GM19240 (cell line): ENCODE measurements around the gene RTN4.

Experiments used
- DNase-seq: peaks from one replicate; pipeline ENCODE4 v3.0.0; 2011; ENCODE audit warnings: low spot score; ENCODE audit not compliant: insufficient read length

The RTN4 gene

GRCh38 chr2:54952978-54953456 is 97.2 kb downstream of the RTN4 start:
- no peak for DNase-seq

GRCh38 chr2:54952425-54952824 is 97.8 kb downstream of the RTN4 start:
- DNase-seq, result no peak

GRCh38 chr2:54950811-54951210 is 99.4 kb downstream of the RTN4 start:
- DNase-seq, result no peak

- DNase-seq, result no peak
Observed at GRCh38 chr2:54949431-54949830, 100.8 kb downstream of the RTN4 start.

- no peak for DNase-seq
Observed at GRCh38 chr2:54948120-54948519, 102.1 kb downstream of the RTN4 start.

GRCh38 chr2:54947646-54948045 is 102.6 kb downstream of the RTN4 start:
- no peak for DNase-seq

GRCh38 chr2:54947136-54947535 is 103.1 kb downstream of the RTN4 start:
- DNase-seq, result no peak

GRCh38 chr2:54946220-54946805 is 103.9 kb downstream of the RTN4 start:
- DNase-seq, result no peak

GRCh38 chr2:54945391-54946219 is 104.6 kb downstream of the RTN4 start:
- no peak for DNase-seq

GRCh38 chr2:54944724-54945326 is 105.4 kb downstream of the RTN4 start:
- DNase-seq, result no peak

- DNase-seq, result no peak
Observed at GRCh38 chr2:54942373-54942772, 107.9 kb downstream of the RTN4 start.

GRCh38 chr2:54941248-54941984 is 108.8 kb downstream of the RTN4 start:
- DNase-seq, result no peak

GRCh38 chr2:54940723-54941122 is 109.5 kb downstream of the RTN4 start:
- DNase-seq, result no peak

GRCh38 chr2:54939446-54940118 is 110.7 kb downstream of the RTN4 start:
- DNase-seq, result no peak

- no peak for DNase-seq
Observed at GRCh38 chr2:54936766-54937165, 113.5 kb downstream of the RTN4 start.

- no peak for DNase-seq
Observed at GRCh38 chr2:54935389-54935788, 114.9 kb downstream of the RTN4 start.

- DNase-seq, result no peak
Observed at GRCh38 chr2:54931473-54931872, 118.8 kb downstream of the RTN4 start.

GRCh38 chr2:54928719-54929118 is 121.5 kb downstream of the RTN4 start:
- no peak for DNase-seq

- DNase-seq, result no peak
Observed at GRCh38 chr2:54927751-54928615, 122.3 kb downstream of the RTN4 start.

GRCh38 chr2:54927085-54927750 is 123.0 kb downstream of the RTN4 start:
- no peak for DNase-seq
